Panc1 (cell line): ENCODE data around the gene RNF25. TPM values are rescaled to one million over a fixed set of nuclear protein-coding genes. Genes with fewer than 3 reads are reported as not detected.

Experiments
- ATAC-seq: fragments of 200-7000 bp; cut with Tn5 transposase; 2 replicates; pipeline ENCODE4 v1.9.1; 2020; ENCODE audit warnings: mild to moderate bottlenecking, moderate library complexity
- BruUV-seq: library from RNA; stranded (reverse); fragments of 400-500 nt; replicated peaks from 2 replicates; lab custom pipeline; 2021; lab: Mats Ljungman, UMichigan
- CTCF ChIA-PET: fragments of 300-600 bp; sonication (Branson Sonifier 250); formaldehyde crosslinking; loops from one replicate; lab custom pipeline; 2022; ENCODE audit warnings: antibody characterized with exemption; lab: Charles Lee
- POLR2A ChIA-PET: fragments of 300-600 bp; sonication (Branson Sonifier 250); formaldehyde crosslinking; loops from one replicate; lab custom pipeline; 2022; ENCODE audit warnings: antibody characterized with exemption; lab: Charles Lee
- DNase-seq: peaks from one replicate; pipeline ENCODE4 v3.0.0-alpha.2; 2010; ENCODE audit warnings: low read depth, low spot score
- H3K27ac ChIP-seq: 2 replicates; pipeline ENCODE4 v1.5.1; 2011; ENCODE audit warnings: mild to moderate bottlenecking, low read length, inconsistent platforms
- H3K27me3 ChIP-seq: fragments of 200-500 bp; sonication (Bioruptor generic); 2 replicates; pipeline ENCODE4 v1.6.0; 2014; ENCODE audit warnings: low read length, inconsistent platforms; ENCODE audit not compliant: control insufficient read depth, insufficient read depth
- H3K36me3 ChIP-seq: fragments of 200-500 bp; sonication (Bioruptor generic); 2 replicates; pipeline ENCODE4 v1.5.1; 2014; ENCODE audit warnings: inconsistent platforms, mild to moderate bottlenecking, low read length, moderate library complexity; ENCODE audit not compliant: control insufficient read depth, insufficient read depth
- H3K4me1 ChIP-seq: 2 replicates; pipeline ENCODE4 v1.5.1; 2011; ENCODE audit warnings: inconsistent platforms, mild to moderate bottlenecking, low read length, moderate library complexity; ENCODE audit not compliant: control insufficient read depth, insufficient read depth
- H3K4me3 ChIP-seq, 2 experiments: 2 replicates each; pipeline ENCODE4 v1.5.1; 2011 to 2012; ENCODE audit warnings: low read depth in 2 of 2, low read length in 2 of 2, mild to moderate bottlenecking in 2 of 2, inconsistent platforms in 1 of 2, moderate library complexity in 1 of 2
- H3K9me3 ChIP-seq: fragments of 200-500 bp; sonication (Bioruptor generic); 2 replicates; pipeline ENCODE4 v1.5.1; 2014; ENCODE audit warnings: low read depth, mild to moderate bottlenecking, inconsistent platforms, low read length, moderate library complexity; ENCODE audit not compliant: control insufficient read depth, insufficient read depth
- POLR2AphosphoS5 ChIP-seq: IDR thresholded peaks from 2 replicates; pipeline ENCODE4 v1.6.1; 2012; ENCODE audit warnings: mild to moderate bottlenecking, low read depth, low read length, moderate library complexity
- SIN3A ChIP-seq: IDR thresholded peaks from 2 replicates; pipeline ENCODE4 v1.6.1; 2012; ENCODE audit warnings: low read depth, mild to moderate bottlenecking, low read length, moderate library complexity, borderline replicate concordance; ENCODE audit not compliant: insufficient read depth
- TCF7L2 ChIP-seq: IDR thresholded peaks from 2 replicates; pipeline ENCODE4 v1.6.1; 2011; ENCODE audit warnings: mild to moderate bottlenecking, low read depth, low read length, inconsistent platforms
- in situ Hi-C: cut with HindIII; loops from 2 replicates; pipeline ENCODE4 v1.10.0; 2016; ENCODE audit warnings: low sequenced_read_pairs, low pct_unique_long_range_greater_than_20kb
- intact Hi-C: fragments of 100-400 bp; cut with micrococcal nuclease; formaldehyde crosslinking; loops from one replicate; pipeline ENCODE4 v1.10.0; 2022; ENCODE audit not compliant: unreplicated experiment
- total RNA-seq: library from RNA; stranded (reverse); gene quantifications from one replicate; pipeline ENCODE4 v1.2.1, GENCODE V29; 2021; ENCODE audit not compliant: unreplicated experiment
- TF ChIP-seq, protein P1 (sequence below): fragments of 450-650 bp; IDR thresholded peaks from 2 replicates; pipeline ENCODE4 v1.5.1; 2017; ENCODE audit warnings: mild to moderate bottlenecking
- TF ChIP-seq, protein P2 (sequence below), 2 experiments: IDR thresholded peaks; 2 replicates each; pipeline ENCODE4 v1.6.1; 2011 to 2012; ENCODE audit warnings: low read depth in 2 of 2, control low read depth in 1 of 2, low read length in 1 of 2, mild to moderate bottlenecking in 1 of 2, moderate library complexity in 1 of 2; ENCODE audit not compliant: insufficient read depth in 1 of 2

RNF25 gene
- total RNA-seq, 1 experiment from 2014 or later = 40.4 TPM

DNA sequence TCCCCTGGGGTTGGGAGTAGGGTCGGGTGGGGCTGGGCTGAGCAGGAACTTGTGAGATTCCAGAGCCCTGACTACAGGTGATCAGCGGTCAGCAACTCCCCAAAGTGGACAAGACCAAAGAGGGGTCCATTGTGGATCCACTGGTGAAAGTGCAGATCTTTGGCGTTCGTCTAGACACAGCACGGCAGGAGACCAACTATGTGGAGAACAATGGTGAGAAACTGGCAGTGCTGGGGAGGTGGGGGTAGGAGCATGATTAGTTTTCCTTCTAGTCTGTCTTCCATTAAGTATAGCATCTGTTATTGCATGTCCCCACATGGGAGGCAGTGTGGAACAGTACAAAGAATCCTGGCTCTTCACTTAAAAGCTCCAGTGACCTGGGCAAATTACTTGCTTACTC is 36.1 kb downstream of the RNF25 start:
- Histone ChIP-seq H3K4me1 (no peaks in the 10 kb centered on the region; the same call in 1 of the 2 replicates), H3K4me3 (no peak overlapping the region), H3K9me3 (no peaks in the 10 kb centered on the region), H3K27ac (no peak overlapping the region), H3K27me3 (no peaks in the 10 kb centered on the region), H3K36me3 (peaks cover 6% of the 10 kb centered on the region)
- BruUV-seq = no TSS peak
- DNase-seq (no peak), ATAC-seq (no peak)
- intact Hi-C loops = no loop called here
- in situ Hi-C loops = no loop called here
- no peak for TF ChIP-seq POLR2AphosphoS5
- TF ChIP-seq TCF7L2 = no peak
- TF ChIP-seq SIN3A = no peak
- TF ChIP-seq, protein P1, sequence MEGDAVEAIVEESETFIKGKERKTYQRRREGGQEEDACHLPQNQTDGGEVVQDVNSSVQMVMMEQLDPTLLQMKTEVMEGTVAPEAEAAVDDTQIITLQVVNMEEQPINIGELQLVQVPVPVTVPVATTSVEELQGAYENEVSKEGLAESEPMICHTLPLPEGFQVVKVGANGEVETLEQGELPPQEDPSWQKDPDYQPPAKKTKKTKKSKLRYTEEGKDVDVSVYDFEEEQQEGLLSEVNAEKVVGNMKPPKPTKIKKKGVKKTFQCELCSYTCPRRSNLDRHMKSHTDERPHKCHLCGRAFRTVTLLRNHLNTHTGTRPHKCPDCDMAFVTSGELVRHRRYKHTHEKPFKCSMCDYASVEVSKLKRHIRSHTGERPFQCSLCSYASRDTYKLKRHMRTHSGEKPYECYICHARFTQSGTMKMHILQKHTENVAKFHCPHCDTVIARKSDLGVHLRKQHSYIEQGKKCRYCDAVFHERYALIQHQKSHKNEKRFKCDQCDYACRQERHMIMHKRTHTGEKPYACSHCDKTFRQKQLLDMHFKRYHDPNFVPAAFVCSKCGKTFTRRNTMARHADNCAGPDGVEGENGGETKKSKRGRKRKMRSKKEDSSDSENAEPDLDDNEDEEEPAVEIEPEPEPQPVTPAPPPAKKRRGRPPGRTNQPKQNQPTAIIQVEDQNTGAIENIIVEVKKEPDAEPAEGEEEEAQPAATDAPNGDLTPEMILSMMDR = no peak
- TF ChIP-seq, protein P2, sequence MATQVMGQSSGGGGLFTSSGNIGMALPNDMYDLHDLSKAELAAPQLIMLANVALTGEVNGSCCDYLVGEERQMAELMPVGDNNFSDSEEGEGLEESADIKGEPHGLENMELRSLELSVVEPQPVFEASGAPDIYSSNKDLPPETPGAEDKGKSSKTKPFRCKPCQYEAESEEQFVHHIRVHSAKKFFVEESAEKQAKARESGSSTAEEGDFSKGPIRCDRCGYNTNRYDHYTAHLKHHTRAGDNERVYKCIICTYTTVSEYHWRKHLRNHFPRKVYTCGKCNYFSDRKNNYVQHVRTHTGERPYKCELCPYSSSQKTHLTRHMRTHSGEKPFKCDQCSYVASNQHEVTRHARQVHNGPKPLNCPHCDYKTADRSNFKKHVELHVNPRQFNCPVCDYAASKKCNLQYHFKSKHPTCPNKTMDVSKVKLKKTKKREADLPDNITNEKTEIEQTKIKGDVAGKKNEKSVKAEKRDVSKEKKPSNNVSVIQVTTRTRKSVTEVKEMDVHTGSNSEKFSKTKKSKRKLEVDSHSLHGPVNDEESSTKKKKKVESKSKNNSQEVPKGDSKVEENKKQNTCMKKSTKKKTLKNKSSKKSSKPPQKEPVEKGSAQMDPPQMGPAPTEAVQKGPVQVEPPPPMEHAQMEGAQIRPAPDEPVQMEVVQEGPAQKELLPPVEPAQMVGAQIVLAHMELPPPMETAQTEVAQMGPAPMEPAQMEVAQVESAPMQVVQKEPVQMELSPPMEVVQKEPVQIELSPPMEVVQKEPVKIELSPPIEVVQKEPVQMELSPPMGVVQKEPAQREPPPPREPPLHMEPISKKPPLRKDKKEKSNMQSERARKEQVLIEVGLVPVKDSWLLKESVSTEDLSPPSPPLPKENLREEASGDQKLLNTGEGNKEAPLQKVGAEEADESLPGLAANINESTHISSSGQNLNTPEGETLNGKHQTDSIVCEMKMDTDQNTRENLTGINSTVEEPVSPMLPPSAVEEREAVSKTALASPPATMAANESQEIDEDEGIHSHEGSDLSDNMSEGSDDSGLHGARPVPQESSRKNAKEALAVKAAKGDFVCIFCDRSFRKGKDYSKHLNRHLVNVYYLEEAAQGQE (IDR thresholded peaks at IDR 0.05; ENCODE audit: insufficient read depth in 1 of 2, low read depth in 2 of 2, low read length in 1 of 2) = no peak
- CTCF ChIA-PET = no interaction called here
- POLR2A ChIA-PET = interaction anchor here (0.5 kb wide), 1 partner anchor 34 kb away, joined by 3 read pairs; no protein-coding TSS in a partner anchor

DNA sequence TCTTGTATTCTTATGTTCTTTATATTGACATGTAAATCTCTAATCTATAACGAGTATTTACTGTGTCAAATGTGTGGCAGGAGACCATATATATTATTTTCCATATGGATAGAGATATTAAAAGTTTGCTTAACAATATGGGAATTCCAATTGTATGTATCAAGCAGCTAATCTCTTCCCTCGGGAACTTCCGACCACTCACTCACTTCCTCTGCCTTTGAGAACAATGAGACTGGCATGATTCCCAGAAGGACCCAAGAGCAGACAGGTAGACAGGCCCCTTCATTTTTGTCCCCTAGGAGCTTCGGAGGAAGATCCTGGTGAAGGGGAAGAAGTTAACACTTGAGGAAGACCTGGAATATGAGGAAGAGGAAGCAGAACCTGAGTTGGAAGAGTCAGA is 40.0 kb downstream of the RNF25 start:
- Histone ChIP-seq H3K4me3 (no peak overlapping the region), H3K9me3 (no peaks in the 10 kb centered on the region), H3K27me3 (no peaks in the 10 kb centered on the region), H3K27ac (no peak overlapping the region), H3K4me1 (no peaks in the 10 kb centered on the region; the same call in 1 of the 2 replicates), H3K36me3 (no peaks in the 10 kb centered on the region; the same call in 1 of the 2 replicates)
- TF ChIP-seq, protein P1 = no peak
- TF ChIP-seq POLR2AphosphoS5 (no peak), SIN3A (no peak), TCF7L2 (no peak)
- TF ChIP-seq, protein P2 (IDR thresholded peaks at IDR 0.05; ENCODE audit: insufficient read depth in 1 of 2, low read depth in 2 of 2, low read length in 1 of 2) = no peak
- no peak for ATAC-seq
- no TSS peak for BruUV-seq
- CTCF ChIA-PET = no interaction called here
- POLR2A ChIA-PET = no interaction called here
- no peak for DNase-seq
- in situ Hi-C loops (no loop called here), intact Hi-C loops (no loop called here)
